Fibroblast of skin of abdomen (primary cell): ENCODE results near the gene KLHL5.
A peak's percentile ranks its signal among the peaks of the same experiment; 100 is the strongest.

Source experiments
- DNase-seq: peaks from one replicate; pipeline ENCODE4 v3.0.0-alpha.2; 2013

The KLHL5 gene

DNA sequence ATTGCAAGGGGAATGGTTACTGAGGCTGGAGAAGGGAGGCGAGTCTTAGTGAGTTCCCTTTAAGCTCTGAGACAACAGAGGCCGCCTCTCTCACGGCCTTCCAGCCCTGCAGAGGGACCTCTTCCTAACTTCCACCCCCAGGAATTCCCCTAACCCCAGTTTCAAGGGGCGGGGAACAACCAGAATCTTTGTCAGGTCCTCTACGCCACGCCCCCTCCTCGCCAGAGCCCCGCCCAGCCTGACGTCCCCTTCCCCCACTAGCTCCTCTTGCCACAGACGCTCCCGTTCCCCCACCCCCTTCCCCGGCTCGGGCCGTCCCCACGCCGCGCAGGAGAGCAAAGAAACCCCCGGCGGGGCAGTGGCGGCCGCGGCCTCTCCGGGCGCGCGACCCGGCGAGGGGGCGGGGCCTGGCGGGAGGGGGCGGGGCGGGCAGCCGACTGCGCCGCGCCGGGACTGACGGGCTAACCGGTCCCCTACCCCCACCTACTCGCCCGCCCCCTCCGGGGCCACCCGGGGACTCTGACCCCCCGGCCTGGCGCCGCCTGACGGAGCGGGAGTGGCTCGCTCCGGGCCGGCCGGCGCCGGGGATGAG lies 17.6 kb upstream of the KLHL5 start:
- peak; percentile 89 for DNase-seq

DNA sequence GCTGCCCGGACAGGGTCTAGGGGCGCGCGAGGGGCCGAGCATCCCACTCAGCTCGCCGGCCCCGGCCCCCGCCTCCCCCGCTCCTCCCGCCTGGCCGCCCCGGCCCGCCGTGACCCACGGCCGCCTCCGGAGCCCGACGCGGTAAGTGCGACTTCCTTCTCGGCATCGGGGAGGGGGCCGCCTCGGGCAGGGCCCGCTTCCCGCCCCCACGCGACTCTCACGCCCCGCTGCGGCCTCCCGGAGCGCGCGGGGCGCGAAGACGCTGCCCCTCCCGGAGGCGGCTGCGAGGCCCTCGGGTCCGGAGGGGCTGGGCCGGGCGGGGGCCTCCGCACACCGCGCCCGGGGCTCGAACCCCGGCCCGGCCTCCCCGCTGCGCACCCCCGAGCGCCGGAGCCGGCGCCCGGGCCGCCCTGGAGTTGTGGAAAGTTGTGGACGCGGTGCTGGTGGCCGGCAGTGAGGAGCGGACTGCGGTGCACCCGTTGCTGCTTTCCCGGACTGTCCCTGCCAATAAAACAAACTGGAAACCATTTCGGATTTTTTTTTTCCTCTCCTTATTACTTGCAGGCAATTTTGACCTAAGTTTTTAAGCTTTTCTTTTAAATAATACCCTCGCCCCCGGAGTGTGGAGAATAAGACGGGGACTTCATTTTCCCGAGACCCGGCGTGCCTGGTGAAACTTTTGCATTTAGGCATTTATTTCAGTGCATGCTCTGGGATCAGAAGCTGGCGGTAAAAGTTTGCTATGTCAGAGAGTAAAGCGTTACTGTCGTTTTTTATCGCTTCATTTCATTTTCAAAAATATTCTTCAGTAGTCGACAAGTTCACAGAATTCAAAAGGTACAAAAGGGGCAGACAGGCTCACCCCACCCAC lies 16.8 kb upstream of the KLHL5 start:
- peak; percentile 23 for DNase-seq

GRCh38 chr4:39045827-39046221 lies 16.2 kb upstream of the KLHL5 start:
- no peak for DNase-seq

DNA sequence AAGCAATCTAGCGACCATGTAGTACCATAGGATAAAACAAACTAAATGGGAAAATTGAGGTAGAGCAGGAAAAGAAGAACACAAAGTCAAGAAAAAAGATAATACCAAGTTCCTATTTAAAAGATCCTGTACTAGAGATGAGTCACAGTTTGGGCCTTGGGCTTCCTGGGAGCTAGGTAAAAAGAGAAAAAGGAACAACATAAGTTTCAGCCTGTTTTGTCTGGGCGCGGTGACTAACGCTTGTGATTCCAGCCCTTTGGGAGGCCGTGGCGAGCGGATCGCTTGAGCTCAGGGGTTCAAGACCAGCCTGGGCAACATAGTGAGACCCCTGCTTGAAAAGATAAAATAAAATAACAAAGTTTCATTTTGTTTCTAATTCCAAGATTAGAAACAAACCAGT lies 15.8 kb upstream of the KLHL5 start:
- DNase-seq = no peak

DNA sequence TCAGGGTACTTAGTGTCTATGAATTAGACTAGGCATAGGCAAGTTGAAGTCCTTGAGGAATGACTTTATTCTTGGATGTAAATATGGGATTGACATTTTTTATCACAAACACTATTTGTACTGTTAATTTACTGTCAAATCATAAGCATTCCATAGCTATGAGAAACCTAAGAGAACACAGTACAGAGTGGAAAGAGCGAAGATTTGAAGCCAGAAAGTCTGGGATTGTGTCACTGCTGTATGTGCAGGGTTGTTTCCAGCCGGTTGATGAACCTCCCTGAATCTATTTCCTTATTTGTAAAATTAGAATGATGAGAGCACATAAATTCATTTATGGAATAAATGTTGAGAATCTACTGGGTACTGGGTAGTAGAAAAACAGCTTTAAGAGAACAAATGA lies 14.4 kb upstream of the KLHL5 start:
- DNase-seq = no peak

- DNase-seq = no peak
Measured at GRCh38 chr4:39048311-39048710, 13.7 kb upstream of the KLHL5 start.

- DNase-seq = no peak
Measured at GRCh38 chr4:39050590-39050989, 11.4 kb upstream of the KLHL5 start.

GRCh38 chr4:39051492-39051891 lies 10.5 kb upstream of the KLHL5 start:
- DNase-seq = no peak

DNA sequence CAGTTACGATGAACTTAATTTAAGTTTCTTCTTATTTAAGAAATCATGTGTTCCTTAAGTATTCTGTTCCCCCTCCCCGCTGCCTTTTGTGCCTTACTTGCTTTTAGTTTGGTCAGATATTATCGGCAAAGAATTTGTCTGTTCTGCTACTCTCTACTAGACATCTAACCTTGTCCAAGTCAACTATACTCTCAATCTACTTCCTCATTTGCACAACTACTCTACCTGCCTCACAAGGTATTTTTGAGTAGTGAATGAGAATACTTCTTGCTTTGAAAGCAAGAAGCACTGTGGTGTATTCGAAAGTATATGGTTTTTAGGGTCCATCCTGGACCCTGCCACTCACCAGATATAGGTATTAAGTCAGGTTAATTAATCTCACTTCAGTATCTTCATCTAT lies 8.0 kb upstream of the KLHL5 start:
- DNase-seq = no peak

GRCh38 chr4:39054497-39054896 lies 7.5 kb upstream of the KLHL5 start:
- no peak for DNase-seq

DNA sequence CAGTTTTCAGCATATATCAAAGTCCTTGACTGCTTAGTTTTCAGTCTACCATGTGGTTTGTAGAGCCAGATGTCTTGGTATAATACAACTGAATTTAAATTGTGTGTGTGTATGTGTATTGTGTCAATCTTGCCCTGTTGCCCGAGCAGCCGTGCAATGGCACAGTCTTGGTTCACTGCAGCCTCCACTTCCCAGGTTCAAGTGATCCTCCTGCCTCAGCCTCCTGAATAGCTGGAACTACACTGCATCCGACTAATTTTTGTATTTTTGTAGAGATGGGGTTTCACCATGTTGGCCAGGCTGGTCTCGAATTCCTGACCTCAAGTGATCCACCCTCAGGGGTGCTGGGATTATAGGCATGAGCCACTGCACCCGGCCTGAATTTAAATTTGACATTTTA lies 6.0 kb upstream of the KLHL5 start:
- DNase-seq = no peak

GRCh38 chr4:39061457-39061856 lies 575 bp upstream of the KLHL5 start:
- DNase-seq = no peak

DNA sequence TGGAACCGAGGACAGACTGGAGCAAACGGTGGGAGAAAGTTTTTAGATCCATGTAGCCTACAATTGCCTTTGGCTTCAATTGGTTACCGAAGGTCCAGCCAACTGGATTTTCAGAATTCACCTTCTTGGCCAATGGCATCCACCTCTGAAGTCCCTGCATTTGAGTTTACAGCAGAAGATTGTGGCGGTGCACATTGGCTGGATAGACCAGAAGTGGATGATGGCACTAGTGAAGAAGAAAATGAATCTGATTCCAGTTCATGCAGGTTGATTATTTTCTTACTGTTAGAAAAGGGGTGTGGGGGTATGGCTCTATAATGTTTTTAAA lies 702 bp downstream of the KLHL5 start:
- no peak for DNase-seq

GRCh38 chr4:39063430-39063829 lies 1.4 kb downstream of the KLHL5 start:
- no peak for DNase-seq

GRCh38 chr4:39066371-39066770 lies 4.3 kb downstream of the KLHL5 start:
- no peak for DNase-seq

DNA sequence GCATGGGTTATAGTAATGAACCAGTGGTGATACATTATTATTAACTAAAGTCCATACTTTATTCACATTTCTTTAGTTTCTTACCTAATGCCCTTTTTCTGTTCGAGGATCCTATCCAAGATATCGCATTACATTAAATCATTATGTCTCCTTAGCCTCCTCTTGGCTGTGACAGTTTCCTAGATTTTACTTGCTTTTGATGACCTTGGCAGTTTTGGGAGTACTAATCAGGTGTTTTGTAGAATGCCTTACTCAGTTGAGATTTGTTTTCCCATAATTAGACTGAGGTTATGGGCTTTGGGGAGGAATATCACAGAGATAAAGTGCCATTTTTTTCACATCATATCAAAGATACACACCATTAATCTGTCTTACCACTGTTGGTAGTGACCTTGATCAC lies 5.0 kb downstream of the KLHL5 start:
- DNase-seq = no peak

DNA sequence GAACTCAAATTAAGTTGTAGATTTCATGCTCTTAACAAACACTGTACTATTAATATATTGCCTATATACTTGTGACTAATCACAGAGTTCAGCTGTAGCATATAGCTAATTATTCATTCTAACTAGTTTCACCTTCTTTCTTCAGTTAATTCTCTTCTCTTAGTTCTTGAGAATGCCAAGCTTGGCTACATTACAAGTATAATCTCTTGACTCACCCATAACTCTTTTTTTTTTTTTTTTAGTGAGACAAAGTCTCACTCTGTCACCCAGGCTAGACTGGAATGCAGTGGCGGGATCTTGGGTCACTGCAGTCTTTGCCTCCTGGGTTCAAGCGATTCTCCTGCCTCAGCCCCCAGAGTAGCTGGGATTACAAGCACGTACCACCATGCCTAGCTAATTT lies 5.4 kb downstream of the KLHL5 start:
- no peak for DNase-seq

DNA sequence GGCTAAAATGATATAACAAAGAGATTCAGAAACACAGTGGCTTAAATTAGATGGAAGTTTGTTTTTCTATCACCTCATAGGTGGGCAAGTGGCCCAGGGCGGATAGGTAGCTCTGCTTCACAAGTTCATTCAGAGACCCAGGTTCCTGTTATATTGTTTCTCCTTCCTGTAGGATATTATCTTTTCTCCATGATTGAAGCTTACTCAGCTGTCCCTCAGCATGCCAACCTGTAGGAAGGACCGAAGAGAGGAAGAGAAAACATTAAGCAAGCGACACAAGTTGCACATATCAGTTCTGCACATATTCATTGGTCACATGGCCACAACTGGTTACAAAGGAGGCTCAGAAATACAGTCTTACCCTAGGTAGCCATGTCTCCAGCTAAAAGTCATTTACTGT lies 6.9 kb downstream of the KLHL5 start:
- DNase-seq = no peak

GRCh38 chr4:39078829-39079228 lies 16.8 kb downstream of the KLHL5 start:
- no peak for DNase-seq

GRCh38 chr4:39083164-39083563 lies 21.1 kb downstream of the KLHL5 start:
- peak; percentile 57 for DNase-seq

GRCh38 chr4:39085891-39086290 lies 23.9 kb downstream of the KLHL5 start:
- DNase-seq = peak; percentile 57

GRCh38 chr4:39096847-39097246 lies 34.8 kb downstream of the KLHL5 start:
- DNase-seq = no peak

- no peak for DNase-seq
Measured at GRCh38 chr4:39097290-39097689, 35.3 kb downstream of the KLHL5 start.

DNA sequence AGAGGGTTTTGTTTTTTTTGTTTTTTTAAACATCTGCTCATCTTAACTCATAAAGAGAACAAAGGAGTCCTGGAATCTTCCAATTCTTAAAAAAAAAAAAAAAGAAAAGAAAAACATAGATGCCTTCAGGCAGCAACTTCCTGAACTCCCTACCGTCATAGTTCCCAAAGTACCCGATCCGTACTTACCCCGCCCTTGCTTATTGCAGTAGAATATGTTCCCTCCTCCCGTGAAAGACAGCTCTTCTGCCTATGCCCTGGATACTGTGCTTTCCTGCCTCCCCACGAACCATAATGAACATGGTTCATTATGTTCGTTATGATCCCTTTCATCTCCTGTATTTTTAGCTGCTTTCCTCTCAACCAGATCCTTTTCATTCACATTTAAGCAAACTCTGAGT lies 40.3 kb downstream of the KLHL5 start:
- DNase-seq = no peak

GRCh38 chr4:39103291-39103690 lies 41.3 kb downstream of the KLHL5 start:
- DNase-seq = no peak
